K562 (cell line): Measurements from ENCODE around the gene FERMT3. TPM values are rescaled to one million over a fixed set of nuclear protein-coding genes. Genes with fewer than 3 reads are reported as not detected.

Experiments
- DACH1 ChIP-seq: fragments of 450-650 bp; IDR thresholded peaks from 2 replicates; pipeline ENCODE4 v1.6.1; 2018; ENCODE audit not compliant: partially characterized antibody
- ETS2 ChIP-seq: IDR thresholded peaks from 2 replicates; pipeline ENCODE4 v1.6.1; 2016; ENCODE audit warnings: borderline replicate concordance, missing genetic modification characterization, mild to moderate bottlenecking, moderate library complexity, missing compliant biosample characterization; ENCODE audit not compliant: poor library complexity, severe bottlenecking
- HDAC2 ChIP-seq: fragments of 450-650 bp; IDR thresholded peaks from 2 replicates; pipeline ENCODE4 v1.6.1; 2016; ENCODE audit warnings: mild to moderate bottlenecking
- KLF13 ChIP-seq: fragments of 450-650 bp; IDR thresholded peaks from 2 replicates; pipeline ENCODE4 v1.6.1; 2016; ENCODE audit warnings: missing genetic modification characterization, low read depth, mild to moderate bottlenecking, missing compliant biosample characterization, moderate library complexity, borderline replicate concordance
- NELFE ChIP-seq: IDR thresholded peaks from 2 replicates; pipeline ENCODE4 v1.6.1; 2011; ENCODE audit warnings: mild to moderate bottlenecking; ENCODE audit not compliant: insufficient read depth, insufficient read length
- NR2C1 ChIP-seq, 2 experiments: fragments of 450-650 bp; IDR thresholded peaks; 2 replicates each; pipeline ENCODE4 v1.6.1; 2017; ENCODE audit warnings: mild to moderate bottlenecking in 2 of 2, antibody characterized with exemption in 1 of 2, inconsistent platforms in 1 of 2, missing compliant biosample characterization in 1 of 2, missing genetic modification characterization in 1 of 2
- TBP ChIP-seq: optimal IDR thresholded peaks from 2 replicates; pipeline ENCODE3; 2011; ENCODE audit warnings: low read depth, low read length, improper control_type of control experiment
- polyA plus RNA-seq, 8 experiments: library from polyadenylated mRNA; depleted of rRNA in 4 of 8; stranded (reverse) in 5 of 8; unstranded in 3 of 8; fragments of >200 nt; fragmentation: Nextera tagmentation in 2 of 8; fragmentation: Illumina TruSeq in 1 of 8; extraction: Ambion mirVana in 2 of 8; extraction: Trizol in 1 of 8; gene quantifications; 2 replicates each; pipeline versions ENCODE4 v1.2.1 to v1.2.3, GENCODE V29; 2011 to 2014; ENCODE audit warnings: inconsistent platforms in 1 of 8, missing spikeins in 1 of 8
- total RNA-seq, 7 experiments: library from RNA; depleted of rRNA in 6 of 7; stranded (reverse); fragments of >200 nt in 6 of 7; fragmentation: Illumina TruSeq in 2 of 7; extraction: Trizol in 2 of 7; gene quantifications; 2 replicates each; pipeline versions ENCODE4 v1.2.1 to v1.2.3, GENCODE V29; 2011 to 2021; ENCODE audit warnings: low replicate concordance in 1 of 7
- TF ChIP-seq, protein P1 (sequence below): fragments of 250-450 bp; sonication (Bioruptor Pico); IDR thresholded peaks from 2 replicates; pipeline ENCODE4 v1.8.0; 2021; ENCODE audit warnings: borderline replicate concordance, mild to moderate bottlenecking, moderate library complexity; ENCODE audit not compliant: poor library complexity, severe bottlenecking
- TF ChIP-seq, protein P2 (sequence below): sonication (generic); formaldehyde crosslinking; IDR thresholded peaks from 2 replicates; pipeline ENCODE4 v1.8.0; 2023; ENCODE audit warnings: missing genetic modification reagents, mild to moderate bottlenecking, borderline replicate concordance
- TF ChIP-seq, protein P3 (sequence below): sonication (generic); formaldehyde crosslinking; IDR thresholded peaks from 2 replicates; pipeline ENCODE4 v1.8.1; 2023; ENCODE audit warnings: mild to moderate bottlenecking, missing genetic modification reagents
- TF ChIP-seq, protein P4 (sequence below): fragments of 200-800 bp; sonication (Bioruptor generic); IDR thresholded peaks from 2 replicates; pipeline ENCODE4 v1.6.1; 2017; ENCODE audit warnings: missing genetic modification characterization, missing compliant biosample characterization
- TF ChIP-seq, protein P5 (sequence below): fragments of 450-650 bp; IDR thresholded peaks from 2 replicates; pipeline ENCODE4 v1.6.1; 2016; ENCODE audit warnings: borderline replicate concordance
- TF ChIP-seq, protein P6 (sequence below): fragments of 450-650 bp; IDR thresholded peaks from 2 replicates; pipeline ENCODE4 v1.7.1; 2018; ENCODE audit warnings: mild to moderate bottlenecking, low read depth; ENCODE audit not compliant: partially characterized antibody

FERMT3 gene
- total and polyA plus RNA-seq, 9 of the 15 experiments (the other 6 are each of a cell fraction or from before 2014, with no cell fraction given), result 3.2 to 275 (median 79.7) TPM

DNA sequence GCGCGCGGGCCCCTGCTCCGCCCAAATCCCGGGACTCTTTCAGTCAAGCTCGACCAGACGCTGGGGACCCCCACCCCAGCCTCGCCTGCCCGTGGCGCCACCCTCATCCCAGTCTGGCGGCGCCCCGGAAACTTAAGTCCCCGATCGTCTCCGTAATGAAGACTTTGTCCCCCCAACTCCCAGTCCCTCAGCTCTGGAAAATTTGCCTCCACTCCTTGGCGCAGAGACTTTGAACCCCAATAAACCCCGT lies 45.2 kb downstream of the FERMT3 start (continued):
- TF ChIP-seq NELFE (no peak), ETS2 (no peak), KLF13 (tag) (no peak), DACH1 (peak; percentile 27), TBP (no peak), NR2C1 (IDR thresholded peaks at IDR 0.05) (no peak), NR2C1 (tag; IDR thresholded peaks at IDR 0.05) (no peak), HDAC2 (no peak)
- TF ChIP-seq, protein P1, sequence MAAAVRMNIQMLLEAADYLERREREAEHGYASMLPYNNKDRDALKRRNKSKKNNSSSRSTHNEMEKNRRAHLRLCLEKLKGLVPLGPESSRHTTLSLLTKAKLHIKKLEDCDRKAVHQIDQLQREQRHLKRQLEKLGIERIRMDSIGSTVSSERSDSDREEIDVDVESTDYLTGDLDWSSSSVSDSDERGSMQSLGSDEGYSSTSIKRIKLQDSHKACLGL, result no peak
- TF ChIP-seq, protein P2, sequence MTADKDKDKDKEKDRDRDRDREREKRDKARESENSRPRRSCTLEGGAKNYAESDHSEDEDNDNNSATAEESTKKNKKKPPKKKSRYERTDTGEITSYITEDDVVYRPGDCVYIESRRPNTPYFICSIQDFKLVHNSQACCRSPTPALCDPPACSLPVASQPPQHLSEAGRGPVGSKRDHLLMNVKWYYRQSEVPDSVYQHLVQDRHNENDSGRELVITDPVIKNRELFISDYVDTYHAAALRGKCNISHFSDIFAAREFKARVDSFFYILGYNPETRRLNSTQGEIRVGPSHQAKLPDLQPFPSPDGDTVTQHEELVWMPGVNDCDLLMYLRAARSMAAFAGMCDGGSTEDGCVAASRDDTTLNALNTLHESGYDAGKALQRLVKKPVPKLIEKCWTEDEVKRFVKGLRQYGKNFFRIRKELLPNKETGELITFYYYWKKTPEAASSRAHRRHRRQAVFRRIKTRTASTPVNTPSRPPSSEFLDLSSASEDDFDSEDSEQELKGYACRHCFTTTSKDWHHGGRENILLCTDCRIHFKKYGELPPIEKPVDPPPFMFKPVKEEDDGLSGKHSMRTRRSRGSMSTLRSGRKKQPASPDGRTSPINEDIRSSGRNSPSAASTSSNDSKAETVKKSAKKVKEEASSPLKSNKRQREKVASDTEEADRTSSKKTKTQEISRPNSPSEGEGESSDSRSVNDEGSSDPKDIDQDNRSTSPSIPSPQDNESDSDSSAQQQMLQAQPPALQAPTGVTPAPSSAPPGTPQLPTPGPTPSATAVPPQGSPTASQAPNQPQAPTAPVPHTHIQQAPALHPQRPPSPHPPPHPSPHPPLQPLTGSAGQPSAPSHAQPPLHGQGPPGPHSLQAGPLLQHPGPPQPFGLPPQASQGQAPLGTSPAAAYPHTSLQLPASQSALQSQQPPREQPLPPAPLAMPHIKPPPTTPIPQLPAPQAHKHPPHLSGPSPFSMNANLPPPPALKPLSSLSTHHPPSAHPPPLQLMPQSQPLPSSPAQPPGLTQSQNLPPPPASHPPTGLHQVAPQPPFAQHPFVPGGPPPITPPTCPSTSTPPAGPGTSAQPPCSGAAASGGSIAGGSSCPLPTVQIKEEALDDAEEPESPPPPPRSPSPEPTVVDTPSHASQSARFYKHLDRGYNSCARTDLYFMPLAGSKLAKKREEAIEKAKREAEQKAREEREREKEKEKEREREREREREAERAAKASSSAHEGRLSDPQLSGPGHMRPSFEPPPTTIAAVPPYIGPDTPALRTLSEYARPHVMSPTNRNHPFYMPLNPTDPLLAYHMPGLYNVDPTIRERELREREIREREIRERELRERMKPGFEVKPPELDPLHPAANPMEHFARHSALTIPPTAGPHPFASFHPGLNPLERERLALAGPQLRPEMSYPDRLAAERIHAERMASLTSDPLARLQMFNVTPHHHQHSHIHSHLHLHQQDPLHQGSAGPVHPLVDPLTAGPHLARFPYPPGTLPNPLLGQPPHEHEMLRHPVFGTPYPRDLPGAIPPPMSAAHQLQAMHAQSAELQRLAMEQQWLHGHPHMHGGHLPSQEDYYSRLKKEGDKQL (CRISPR knock-in tag), result no peak
- TF ChIP-seq, protein P3, sequence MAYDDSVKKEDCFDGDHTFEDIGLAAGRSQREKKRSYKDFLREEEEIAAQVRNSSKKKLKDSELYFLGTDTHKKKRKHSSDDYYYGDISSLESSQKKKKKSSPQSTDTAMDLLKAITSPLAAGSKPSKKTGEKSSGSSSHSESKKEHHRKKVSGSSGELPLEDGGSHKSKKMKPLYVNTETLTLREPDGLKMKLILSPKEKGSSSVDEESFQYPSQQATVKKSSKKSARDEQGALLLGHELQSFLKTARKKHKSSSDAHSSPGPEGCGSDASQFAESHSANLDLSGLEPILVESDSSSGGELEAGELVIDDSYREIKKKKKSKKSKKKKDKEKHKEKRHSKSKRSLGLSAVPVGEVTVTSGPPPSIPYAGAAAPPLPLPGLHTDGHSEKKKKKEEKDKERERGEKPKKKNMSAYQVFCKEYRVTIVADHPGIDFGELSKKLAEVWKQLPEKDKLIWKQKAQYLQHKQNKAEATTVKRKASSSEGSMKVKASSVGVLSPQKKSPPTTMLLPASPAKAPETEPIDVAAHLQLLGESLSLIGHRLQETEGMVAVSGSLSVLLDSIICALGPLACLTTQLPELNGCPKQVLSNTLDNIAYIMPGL, result 0 out of 2 replicates have a peak, but pooled peaks have one; percentile 7
- TF ChIP-seq, protein P4, sequence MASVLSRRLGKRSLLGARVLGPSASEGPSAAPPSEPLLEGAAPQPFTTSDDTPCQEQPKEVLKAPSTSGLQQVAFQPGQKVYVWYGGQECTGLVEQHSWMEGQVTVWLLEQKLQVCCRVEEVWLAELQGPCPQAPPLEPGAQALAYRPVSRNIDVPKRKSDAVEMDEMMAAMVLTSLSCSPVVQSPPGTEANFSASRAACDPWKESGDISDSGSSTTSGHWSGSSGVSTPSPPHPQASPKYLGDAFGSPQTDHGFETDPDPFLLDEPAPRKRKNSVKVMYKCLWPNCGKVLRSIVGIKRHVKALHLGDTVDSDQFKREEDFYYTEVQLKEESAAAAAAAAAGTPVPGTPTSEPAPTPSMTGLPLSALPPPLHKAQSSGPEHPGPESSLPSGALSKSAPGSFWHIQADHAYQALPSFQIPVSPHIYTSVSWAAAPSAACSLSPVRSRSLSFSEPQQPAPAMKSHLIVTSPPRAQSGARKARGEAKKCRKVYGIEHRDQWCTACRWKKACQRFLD, result no peak
- TF ChIP-seq, protein P5, sequence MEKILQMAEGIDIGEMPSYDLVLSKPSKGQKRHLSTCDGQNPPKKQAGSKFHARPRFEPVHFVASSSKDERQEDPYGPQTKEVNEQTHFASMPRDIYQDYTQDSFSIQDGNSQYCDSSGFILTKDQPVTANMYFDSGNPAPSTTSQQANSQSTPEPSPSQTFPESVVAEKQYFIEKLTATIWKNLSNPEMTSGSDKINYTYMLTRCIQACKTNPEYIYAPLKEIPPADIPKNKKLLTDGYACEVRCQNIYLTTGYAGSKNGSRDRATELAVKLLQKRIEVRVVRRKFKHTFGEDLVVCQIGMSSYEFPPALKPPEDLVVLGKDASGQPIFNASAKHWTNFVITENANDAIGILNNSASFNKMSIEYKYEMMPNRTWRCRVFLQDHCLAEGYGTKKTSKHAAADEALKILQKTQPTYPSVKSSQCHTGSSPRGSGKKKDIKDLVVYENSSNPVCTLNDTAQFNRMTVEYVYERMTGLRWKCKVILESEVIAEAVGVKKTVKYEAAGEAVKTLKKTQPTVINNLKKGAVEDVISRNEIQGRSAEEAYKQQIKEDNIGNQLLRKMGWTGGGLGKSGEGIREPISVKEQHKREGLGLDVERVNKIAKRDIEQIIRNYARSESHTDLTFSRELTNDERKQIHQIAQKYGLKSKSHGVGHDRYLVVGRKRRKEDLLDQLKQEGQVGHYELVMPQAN, result no peak
- TF ChIP-seq, protein P6, sequence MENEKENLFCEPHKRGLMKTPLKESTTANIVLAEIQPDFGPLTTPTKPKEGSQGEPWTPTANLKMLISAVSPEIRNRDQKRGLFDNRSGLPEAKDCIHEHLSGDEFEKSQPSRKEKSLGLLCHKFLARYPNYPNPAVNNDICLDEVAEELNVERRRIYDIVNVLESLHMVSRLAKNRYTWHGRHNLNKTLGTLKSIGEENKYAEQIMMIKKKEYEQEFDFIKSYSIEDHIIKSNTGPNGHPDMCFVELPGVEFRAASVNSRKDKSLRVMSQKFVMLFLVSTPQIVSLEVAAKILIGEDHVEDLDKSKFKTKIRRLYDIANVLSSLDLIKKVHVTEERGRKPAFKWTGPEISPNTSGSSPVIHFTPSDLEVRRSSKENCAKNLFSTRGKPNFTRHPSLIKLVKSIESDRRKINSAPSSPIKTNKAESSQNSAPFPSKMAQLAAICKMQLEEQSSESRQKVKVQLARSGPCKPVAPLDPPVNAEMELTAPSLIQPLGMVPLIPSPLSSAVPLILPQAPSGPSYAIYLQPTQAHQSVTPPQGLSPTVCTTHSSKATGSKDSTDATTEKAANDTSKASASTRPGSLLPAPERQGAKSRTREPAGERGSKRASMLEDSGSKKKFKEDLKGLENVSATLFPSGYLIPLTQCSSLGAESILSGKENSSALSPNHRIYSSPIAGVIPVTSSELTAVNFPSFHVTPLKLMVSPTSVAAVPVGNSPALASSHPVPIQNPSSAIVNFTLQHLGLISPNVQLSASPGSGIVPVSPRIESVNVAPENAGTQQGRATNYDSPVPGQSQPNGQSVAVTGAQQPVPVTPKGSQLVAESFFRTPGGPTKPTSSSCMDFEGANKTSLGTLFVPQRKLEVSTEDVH, result no peak
